IMR-90 (cell line): ENCODE results near the gene CLEC4D. TPM values are rescaled to one million over a fixed set of nuclear protein-coding genes. Genes with fewer than 3 reads are reported as not detected.

ENCODE experiments used
- microRNA-seq, 2 experiments: library from miRNA; stranded (forward) in 1 of 2; unstranded in 1 of 2; fragments of 10-50 nt in 1 of 2; fragments of <30 nt in 1 of 2; gene quantifications in 1 of 2; microRNA quantifications in 1 of 2; one replicate each; pipeline versions ENCODE3 to v1.1.0; 2013 to 2020; ENCODE audit not compliant: insufficient read depth in 1 of 2, insufficient read length in 1 of 2, unreplicated experiment in 1 of 2
- polyA plus RNA-seq, 3 experiments: library from polyadenylated mRNA; depleted of rRNA; stranded (reverse); fragments of >200 nt; gene quantifications; 2 replicates each; pipeline ENCODE4 v1.2.3, GENCODE V29; 2012; ENCODE audit warnings: low replicate concordance in 1 of 3
- small RNA-seq, 5 experiments: library from RNA; depleted of rRNA; stranded (forward); fragments of <200 nt; gene quantifications; one replicate each; pipeline ENCODE3, GENCODE V24; 2012
- total RNA-seq: library from RNA; depleted of rRNA; stranded (reverse); fragments of >200 nt; gene quantifications from 2 replicates; pipeline ENCODE4 v1.2.3, GENCODE V29; 2012; rRNA removed

Gene CLEC4D
- total and polyA plus RNA-seq, 2 of the 4 experiments (the other 2 are of a cell fraction) = not detected

Small RNAs within 50 kb of the gene (microRNA-seq; reads per million reads assigned to microRNA genes)
- not detected for gene RNU6-275P (ENCODE audit: insufficient read depth, insufficient read length)

Small RNAs within 50 kb of the gene (small RNA-seq; reads per million reads assigned to genes)
- 0 to 0.60 (median 0) reads per million in 5 experiments for gene RNU6-275P

Other genes starting within 250 kb of the CLEC4D start
- gene CLEC6A, start 57.5 kb upstream of the CLEC4D start, total RNA-seq = not detected in 2 replicates
- not detected in 2 replicates for gene CLEC6A, start 57.5 kb upstream of the CLEC4D start, polyA plus RNA-seq (2012; rRNA removed)
- not detected in 2 replicates for gene CLEC4E, start 27.4 kb downstream of the CLEC4D start, total RNA-seq
- not detected in 2 replicates for gene CLEC4E, start 27.4 kb downstream of the CLEC4D start, polyA plus RNA-seq (2012; rRNA removed)
- gene AICDA, start 99.4 kb downstream of the CLEC4D start, total RNA-seq = not detected in 2 replicates
- gene AICDA, start 99.4 kb downstream of the CLEC4D start, polyA plus RNA-seq (2012; rRNA removed) = not detected in 2 replicates
- 0.56 and 0.90 TPM in 2 replicates for gene MFAP5, start 149.3 kb downstream of the CLEC4D start, total RNA-seq
- 1.5 and 1.9 TPM in 2 replicates for gene MFAP5, start 149.3 kb downstream of the CLEC4D start, polyA plus RNA-seq (2012; rRNA removed)
- gene RIMKLB, start 184.5 kb downstream of the CLEC4D start, total RNA-seq = 18.8 and 23.1 TPM in 2 replicates
- gene RIMKLB, start 184.5 kb downstream of the CLEC4D start, polyA plus RNA-seq (2012; rRNA removed) = 10.1 and 12.5 TPM in 2 replicates